GM12801 (cell line): Measurements from ENCODE around the gene LFNG.

Experiments
- CTCF ChIP-seq: IDR thresholded peaks from one replicate; pipeline ENCODE4 v1.5.1; 2011; ENCODE audit warnings: control low read depth; ENCODE audit not compliant: insufficient read length; ENCODE audit errors: extremely low read depth

The LFNG gene

GRCh38 chr7:2544541-2545188 lies 25.1 kb downstream of the LFNG start:
- no peak for TF ChIP-seq CTCF

GRCh38 chr7:2545746-2546425 lies 26.3 kb downstream of the LFNG start:
- no peak for TF ChIP-seq CTCF

- no peak for TF ChIP-seq CTCF
Measured at GRCh38 chr7:2546776-2547586, 27.4 kb downstream of the LFNG start.

- no peak for TF ChIP-seq CTCF
Measured at GRCh38 chr7:2551418-2551817, 31.8 kb downstream of the LFNG start.

- TF ChIP-seq CTCF: no peak
Measured at GRCh38 chr7:2553108-2553507, 33.5 kb downstream of the LFNG start.

- TF ChIP-seq CTCF: no peak
Measured at GRCh38 chr7:2553831-2554581, 34.4 kb downstream of the LFNG start.

- TF ChIP-seq CTCF: no peak
Measured at GRCh38 chr7:2554661-2555111, 35.1 kb downstream of the LFNG start.
